Activated naive CD4-positive, alpha-beta T cell treated with anti-CD3 and anti-CD28 coated beads, Interleukin-2, amount 50 U/mL, for 72 hours (primary cell): ENCODE measurements around the gene MED13L. TPM values are rescaled to one million over a fixed set of nuclear protein-coding genes. Genes with fewer than 3 reads are reported as not detected.

ENCODE experiments used
- ATAC-seq, 2 donors: fragments of 150-1000 bp; cut with Tn5 transposase; 2 replicates each; pipeline ENCODE4 v1.10.0; 2021; ENCODE audit warnings: mild to moderate bottlenecking in 2 of 2, moderate library complexity in 2 of 2
- DNase-seq, 2 donors: peaks; one replicate each; pipeline ENCODE4 v3.0.0; 2021 to 2022; ENCODE audit warnings: low spot score in 2 of 2
- H3K27ac Mint-ChIP-seq, 2 donors: one replicate each; pipeline ENCODE4 v1.8.0; 2022; ENCODE audit warnings: mild to moderate bottlenecking in 2 of 2, mixed read lengths in 2 of 2
- H3K36me3 Mint-ChIP-seq, 2 donors: one replicate each; pipeline ENCODE4 v1.8.0; 2022; ENCODE audit warnings: mixed read lengths in 2 of 2
- H3K9me3 Mint-ChIP-seq, 2 donors: one replicate each; pipeline ENCODE4 v1.8.0; 2022; ENCODE audit warnings: mixed read lengths in 2 of 2
- total RNA-seq, 2 donors: library from RNA; stranded (reverse); gene quantifications; one replicate each; pipeline ENCODE4 v1.2.3, GENCODE V29; 2022

MED13L gene
- total RNA-seq, 2 donors from 2014 or later = 54.2 to 64.0 TPM

- Mint-ChIP-seq H3K27ac (no peak overlapping the region), H3K36me3 (no peaks in the 10 kb centered on the region), H3K9me3 (peaks cover 0 to 12% of the 10 kb centered on the region in 2 donors)
- DNase-seq (no peak), ATAC-seq (no peak)
These were observed 31.9 kb upstream of the MED13L start for GRCh38 chr12:116309343-116309742.

- Mint-ChIP-seq H3K9me3 (peaks cover 0 to 12% of the 10 kb centered on the region in 2 donors), H3K27ac (no peak overlapping the region), H3K36me3 (no peaks in the 10 kb centered on the region)
- DNase-seq (no peak), ATAC-seq (no peak)
These were observed 31.2 kb upstream of the MED13L start for GRCh38 chr12:116308647-116309046.

GRCh38 chr12:116306968-116307367 is 29.5 kb upstream of the MED13L start:
- Mint-ChIP-seq H3K9me3 (peaks cover 0 to 12% of the 10 kb centered on the region in 2 donors), H3K36me3 (no peaks in the 10 kb centered on the region), H3K27ac (no peak overlapping the region)
- DNase-seq (no peak), ATAC-seq (no peak)

GRCh38 chr12:116306506-116306905 is 29.0 kb upstream of the MED13L start:
- Mint-ChIP-seq H3K36me3 (no peaks in the 10 kb centered on the region), H3K27ac (no peak overlapping the region), H3K9me3 (peaks cover 0 to 12% of the 10 kb centered on the region in 2 donors)
- DNase-seq (no peak), ATAC-seq (no peak)

- H3K36me3 Mint-ChIP-seq = no peaks in the 10 kb centered on the region
- no peak for ATAC-seq
- no peak overlapping the region for H3K27ac Mint-ChIP-seq
- H3K9me3 Mint-ChIP-seq = peaks cover 0 to 4% of the 10 kb centered on the region in 2 donors
- no peak for DNase-seq
These were observed 27.1 kb upstream of the MED13L start for GRCh38 chr12:116304621-116305020.

GRCh38 chr12:116303929-116304328 is 26.4 kb upstream of the MED13L start:
- H3K36me3 Mint-ChIP-seq = no peaks in the 10 kb centered on the region
- H3K27ac Mint-ChIP-seq = no peak overlapping the region
- DNase-seq (no peak), ATAC-seq (no peak)
- no peaks in the 10 kb centered on the region for H3K9me3 Mint-ChIP-seq

GRCh38 chr12:116303066-116303465 is 25.6 kb upstream of the MED13L start:
- Mint-ChIP-seq H3K27ac (no peak overlapping the region), H3K36me3 (no peaks in the 10 kb centered on the region), H3K9me3 (no peaks in the 10 kb centered on the region)
- no peak for ATAC-seq
- no peak for DNase-seq

- ATAC-seq = no peak
- no peaks in the 10 kb centered on the region for H3K36me3 Mint-ChIP-seq
These were observed 24.9 kb upstream of the MED13L start for GRCh38 chr12:116302166-116303058.

GRCh38 chr12:116301621-116302020 is 24.1 kb upstream of the MED13L start:
- Mint-ChIP-seq H3K36me3 (no peaks in the 10 kb centered on the region), H3K27ac (no peak overlapping the region), H3K9me3 (no peaks in the 10 kb centered on the region)
- ATAC-seq = no peak
- no peak for DNase-seq

More at GRCh38 chr12:116302166-116303058, 24.9 kb upstream of the MED13L start:
- no peaks in the 10 kb centered on the region for H3K9me3 Mint-ChIP-seq
- no peak for DNase-seq
- no peak overlapping the region for H3K27ac Mint-ChIP-seq

GRCh38 chr12:116299665-116300328 is 22.3 kb upstream of the MED13L start:
- no peak overlapping the region for H3K27ac Mint-ChIP-seq
- H3K9me3 Mint-ChIP-seq = peaks cover 0 to 5% of the 10 kb centered on the region in 2 donors
- ATAC-seq = no peak
- no peak for DNase-seq
- H3K36me3 Mint-ChIP-seq = no peaks in the 10 kb centered on the region

- Mint-ChIP-seq H3K27ac (no peak overlapping the region), H3K9me3 (peaks cover 0 to 5% of the 10 kb centered on the region in 2 donors), H3K36me3 (no peaks in the 10 kb centered on the region)
- DNase-seq (no peak), ATAC-seq (no peak)
These were observed 21.6 kb upstream of the MED13L start for GRCh38 chr12:116299064-116299463.

- ATAC-seq = no peak
- H3K27ac Mint-ChIP-seq = no peak overlapping the region
- no peak for DNase-seq
- peaks cover 0 to 5% of the 10 kb centered on the region in 2 donors for H3K9me3 Mint-ChIP-seq
- H3K36me3 Mint-ChIP-seq = no peaks in the 10 kb centered on the region
These were observed 21.1 kb upstream of the MED13L start for GRCh38 chr12:116298578-116298977.

- no peaks in the 10 kb centered on the region for H3K36me3 Mint-ChIP-seq
- H3K27ac Mint-ChIP-seq = no peak overlapping the region
- H3K9me3 Mint-ChIP-seq = peaks cover 0 to 5% of the 10 kb centered on the region in 2 donors
- DNase-seq (no peak), ATAC-seq (no peak)
These were observed 19.8 kb upstream of the MED13L start for GRCh38 chr12:116297224-116297834.

- DNase-seq (no peak), ATAC-seq (no peak)
- Mint-ChIP-seq H3K27ac (no peak overlapping the region), H3K9me3 (peaks cover 0 to 5% of the 10 kb centered on the region in 2 donors), H3K36me3 (no peaks in the 10 kb centered on the region)
These were observed 18.1 kb upstream of the MED13L start for GRCh38 chr12:116295327-116296263.

- ATAC-seq (no peak), DNase-seq (no peak)
- Mint-ChIP-seq H3K27ac (no peak overlapping the region), H3K9me3 (peaks cover 0 to 5% of the 10 kb centered on the region in 2 donors), H3K36me3 (no peaks in the 10 kb centered on the region)
These were observed 17.1 kb upstream of the MED13L start for GRCh38 chr12:116294454-116295165.
